Inferior parietal cortex (tissue), 1 donor: ENCODE results near the gene SNAP91.
"Not testable (repeated sequence)": the region's sequence is repeated elsewhere in the genome, so short reads cannot be mapped to it uniquely, and the experiment has no call there.

ENCODE experiments used
- DNase-seq: peaks from one replicate; pipeline ENCODE4 v3.0.0-alpha.2; 2016; ENCODE audit errors: extremely low spot score

Gene SNAP91

DNA sequence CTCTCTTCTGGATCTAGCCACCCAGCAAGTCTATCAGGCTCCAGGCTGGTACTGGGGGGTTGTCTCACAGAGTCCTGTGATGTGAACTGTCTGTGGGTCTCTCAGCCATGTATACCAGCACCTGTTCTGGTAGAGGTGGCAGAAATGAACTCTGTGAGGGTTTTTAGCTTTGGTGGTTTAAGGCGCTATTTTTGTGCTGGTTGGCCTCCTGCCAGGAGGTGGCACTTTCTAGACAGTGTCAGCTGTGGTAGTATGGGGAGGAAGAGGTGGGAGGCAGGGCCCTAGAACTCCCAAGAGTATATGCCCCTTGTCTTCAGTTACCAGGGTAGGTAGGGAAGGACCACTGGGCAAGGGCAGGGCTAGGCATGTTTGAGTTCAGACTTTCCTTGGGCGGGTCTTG lies 75.8 kb downstream of the SNAP91 start:
- DNase-seq: no peak

- DNase-seq: not testable (repeated sequence)
Measured at GRCh38 chr6:83629908-83630307, 79.0 kb downstream of the SNAP91 start.

- DNase-seq: no peak
Measured at GRCh38 chr6:83615025-83615999, 93.6 kb downstream of the SNAP91 start.

- DNase-seq: no peak
Measured at GRCh38 chr6:83613378-83613777, 95.5 kb downstream of the SNAP91 start.

DNA sequence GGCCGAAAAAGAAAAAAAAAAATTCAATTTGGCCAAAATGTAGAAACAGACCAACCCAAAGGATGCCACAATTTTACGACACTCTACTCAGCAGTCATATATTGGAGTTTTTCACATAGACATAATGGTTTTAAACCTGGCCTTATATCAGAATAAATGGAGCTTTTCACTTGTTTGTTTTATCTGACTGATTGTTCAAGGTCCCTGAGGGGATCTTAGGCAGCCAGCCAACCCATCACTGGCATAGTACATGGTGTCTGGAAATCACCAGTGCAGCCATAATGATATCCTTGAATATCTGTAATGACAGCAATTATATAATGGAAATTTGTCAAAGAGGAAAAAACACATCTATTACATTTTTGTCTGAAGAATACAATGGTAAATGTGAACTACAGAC lies 99.7 kb downstream of the SNAP91 start:
- DNase-seq: no peak

DNA sequence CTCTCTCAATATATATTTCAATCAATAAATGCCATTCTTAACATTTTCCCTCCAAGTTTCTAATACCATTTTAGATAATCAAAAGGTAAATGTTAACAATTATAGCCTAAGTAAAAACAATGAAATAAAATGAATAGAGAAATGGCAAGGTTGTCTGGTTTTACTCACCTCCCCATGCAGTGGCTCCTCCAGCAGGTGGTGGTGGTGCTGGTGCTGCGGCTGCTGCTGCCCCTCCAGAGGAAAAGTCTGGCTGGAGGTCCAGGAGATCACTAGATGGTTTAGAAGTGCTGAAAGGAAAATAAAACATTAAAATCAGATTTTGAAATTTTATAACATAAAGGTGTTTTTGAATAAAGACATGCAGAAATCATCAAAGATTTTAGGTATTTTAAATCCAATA lies 103.4 kb downstream of the SNAP91 start:
- DNase-seq: no peak

- DNase-seq: no peak
Measured at GRCh38 chr6:83603551-83603950, 105.3 kb downstream of the SNAP91 start.

DNA sequence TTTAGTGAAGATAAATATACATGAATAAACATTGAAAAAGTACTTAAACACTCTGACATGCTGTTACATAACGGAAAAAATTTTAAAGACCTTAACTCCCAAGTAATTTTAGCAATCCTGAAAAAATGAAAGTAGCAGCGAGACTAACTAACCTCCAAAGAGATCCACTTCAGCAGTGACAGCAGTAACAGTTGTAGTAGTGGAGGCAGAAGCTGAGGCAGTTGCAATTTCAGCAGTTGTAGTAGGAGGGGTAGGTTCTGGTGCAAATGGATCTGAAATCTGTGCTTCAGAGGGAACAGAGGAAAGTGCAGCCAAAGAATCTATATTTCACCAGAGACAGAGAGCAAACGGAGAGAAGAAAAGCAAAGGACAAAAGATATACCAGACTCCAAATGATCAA lies 107.8 kb downstream of the SNAP91 start:
- DNase-seq: no peak

GRCh38 chr6:83600459-83600858 lies 108.4 kb downstream of the SNAP91 start:
- DNase-seq: no peak

DNA sequence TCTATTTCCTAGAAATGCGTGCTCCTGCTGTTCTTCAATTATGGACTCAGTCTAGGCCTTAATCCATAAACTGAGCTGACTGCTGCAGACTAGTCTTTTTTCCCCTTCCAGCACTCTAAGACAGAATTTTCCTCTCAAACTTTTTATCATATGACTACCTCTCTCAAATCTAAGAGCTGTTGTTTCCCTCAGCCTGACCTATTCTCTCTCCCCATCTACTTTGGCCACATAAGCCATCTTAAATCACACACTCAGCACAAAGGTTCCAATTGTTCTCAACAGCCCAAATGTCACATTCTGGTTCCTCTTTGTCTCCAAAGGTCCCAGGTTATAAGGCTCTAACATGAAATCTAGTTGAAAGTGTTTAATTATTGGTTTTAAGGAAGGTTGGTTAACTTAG lies 111.4 kb downstream of the SNAP91 start:
- no peak for DNase-seq

- no peak for DNase-seq
Measured at GRCh38 chr6:83597051-83597450, 111.8 kb downstream of the SNAP91 start.

DNA sequence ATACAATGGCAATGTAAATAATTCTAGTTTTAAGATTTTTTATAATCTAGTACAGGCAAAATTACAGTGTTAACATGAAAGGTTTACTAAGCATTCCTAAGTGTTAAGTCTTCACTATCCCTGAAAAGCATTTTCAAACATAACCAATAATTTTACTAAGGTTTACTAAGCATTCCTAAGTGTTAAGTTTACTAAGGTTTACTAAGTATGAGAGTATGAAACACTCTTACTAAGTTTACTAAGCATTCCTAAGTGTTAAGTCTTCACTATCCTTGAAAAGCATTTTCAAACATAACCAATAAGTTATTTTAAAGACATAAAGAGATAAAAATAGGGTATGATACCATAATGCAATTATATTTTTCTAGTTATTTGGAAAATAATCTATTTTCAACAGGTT lies 114.0 kb downstream of the SNAP91 start:
- DNase-seq: no peak

GRCh38 chr6:83593395-83593785 lies 115.5 kb downstream of the SNAP91 start:
- DNase-seq: no peak

DNA sequence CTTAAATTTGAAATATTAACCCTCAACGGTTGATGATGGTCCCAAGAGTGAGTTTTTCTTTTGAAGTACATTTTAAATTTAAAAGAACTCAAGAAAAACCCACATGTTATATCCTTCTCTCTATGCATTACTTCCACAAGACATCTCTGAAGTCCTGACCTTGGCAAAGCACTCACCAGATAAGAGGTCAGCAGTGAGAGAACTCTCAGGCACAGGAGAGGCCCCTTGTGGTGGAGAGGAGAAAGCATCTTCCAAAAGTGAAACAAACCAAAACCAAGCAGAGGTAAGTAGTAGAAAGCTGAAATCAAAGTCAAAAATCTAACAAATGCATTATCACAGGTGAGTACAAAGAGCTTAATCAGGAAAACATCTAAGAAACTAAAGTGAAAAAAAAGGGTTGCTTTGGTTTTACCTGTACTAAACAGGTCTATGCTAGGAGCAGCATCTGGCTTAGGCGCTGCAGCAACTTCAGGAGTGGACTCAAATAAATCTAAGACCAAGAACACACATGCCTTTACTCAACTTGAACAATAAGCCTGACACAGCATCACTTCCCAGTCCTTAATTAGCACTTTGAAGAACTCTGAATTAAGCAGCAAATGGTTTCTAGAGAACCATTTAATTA lies 116.0 kb downstream of the SNAP91 start:
- no peak for DNase-seq

GRCh38 chr6:83590416-83590815 lies 118.5 kb downstream of the SNAP91 start:
- DNase-seq: no peak

DNA sequence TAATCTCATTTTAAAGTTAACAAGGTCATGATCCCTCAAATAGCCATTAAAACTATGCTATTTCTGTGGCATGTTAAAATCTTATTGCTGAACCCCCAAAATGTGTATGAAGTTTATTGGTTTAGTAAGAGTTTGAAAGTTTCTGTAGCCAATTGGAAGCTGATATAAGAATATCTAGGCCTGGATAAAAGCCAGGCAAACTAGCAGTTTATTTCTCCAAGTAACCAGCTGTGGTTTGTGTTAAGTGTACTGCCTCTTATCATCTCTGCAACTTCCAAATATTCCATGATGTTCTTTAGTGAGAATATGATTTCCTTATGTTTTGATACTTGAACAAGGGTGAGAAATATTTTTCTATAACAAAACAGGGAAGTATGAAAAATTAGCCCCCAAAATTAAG lies 119.8 kb downstream of the SNAP91 start:
- no peak for DNase-seq

GRCh38 chr6:83578057-83578456 lies 130.8 kb downstream of the SNAP91 start:
- DNase-seq: no peak

GRCh38 chr6:83574783-83575182 lies 134.1 kb downstream of the SNAP91 start:
- no peak for DNase-seq

- not testable (repeated sequence) for DNase-seq
Measured at GRCh38 chr6:83571663-83572185, 137.2 kb downstream of the SNAP91 start.

- DNase-seq: no peak
Measured at GRCh38 chr6:83558975-83559374, 149.9 kb downstream of the SNAP91 start.

DNA sequence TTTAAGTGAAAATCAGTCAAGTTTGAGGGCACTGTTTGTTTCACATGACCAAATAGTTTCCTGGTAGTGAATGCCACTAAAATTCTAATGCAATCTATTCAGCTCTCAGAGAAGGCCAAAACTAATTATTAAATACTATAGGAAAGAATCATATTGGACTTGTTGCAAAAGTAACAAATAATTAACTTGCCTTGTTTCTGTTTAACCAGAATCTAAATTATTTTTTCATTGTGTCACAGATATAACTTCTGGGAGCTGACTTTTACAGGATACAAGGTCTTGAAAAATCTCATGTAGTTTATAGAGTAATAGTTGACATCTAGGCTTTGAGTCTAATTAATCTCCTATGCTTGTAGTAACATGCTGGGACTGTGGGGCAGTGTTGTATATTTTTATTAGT lies 152.0 kb downstream of the SNAP91 start:
- DNase-seq: no peak

GRCh38 chr6:83551748-83552147 lies 157.2 kb downstream of the SNAP91 start:
- DNase-seq: not testable (repeated sequence)

- DNase-seq: not testable (repeated sequence)
Measured at GRCh38 chr6:83550482-83550881, 158.4 kb downstream of the SNAP91 start.
